Stimulated activated CD8-positive, alpha-beta memory T cell treated with anti-CD3 and anti-CD28 coated beads, Interleukin-7, amount 100 ng/mL, for 24 hours (primary cell): ENCODE results near the gene S100PBP.

Source experiments
- DNase-seq: peaks from one replicate; pipeline ENCODE4 v3.0.0-alpha.2; 2020; ENCODE audit warnings: low read depth

The S100PBP gene

DNA sequence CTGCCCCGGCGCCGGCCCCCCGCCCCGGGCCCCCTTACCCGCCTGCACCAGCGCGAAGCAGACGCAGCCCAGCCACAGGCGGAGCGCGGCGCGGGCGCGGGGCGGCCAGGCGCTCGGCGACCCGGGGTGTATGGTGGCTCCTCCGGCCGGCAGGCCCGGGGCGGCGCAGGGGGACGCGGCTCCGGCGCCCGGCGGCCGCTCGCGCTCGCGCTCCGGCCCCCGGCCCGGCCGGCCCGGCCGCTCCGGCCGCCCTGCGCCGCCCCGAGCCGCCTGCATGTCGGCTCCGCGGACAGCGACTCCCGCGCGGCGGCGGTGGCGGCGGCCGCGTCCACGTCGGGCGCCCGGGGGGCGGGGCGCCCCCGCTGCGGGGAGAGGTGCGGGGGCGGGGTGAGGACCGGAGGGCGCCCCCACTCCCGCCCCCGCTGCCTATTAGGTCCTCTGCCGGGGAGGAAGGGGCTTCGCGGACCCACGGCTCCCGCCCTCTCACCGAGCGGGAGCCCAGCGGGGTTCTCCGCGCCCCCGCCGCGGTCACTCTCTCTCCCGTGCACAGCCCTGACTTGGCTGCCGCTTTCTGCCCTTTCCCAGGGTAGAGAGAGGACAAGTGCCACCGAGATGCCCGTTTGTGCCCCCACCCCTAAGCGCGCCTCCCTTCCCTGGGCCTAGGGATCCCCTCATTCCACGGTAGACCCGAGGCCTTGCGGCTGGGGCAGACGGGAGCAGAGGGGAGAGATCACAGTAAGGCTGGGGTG lies 53.3 kb downstream of the S100PBP start, which contains the start of gene FNDC5:
TSS of gene FNDC5 (minus strand) at position 298 of the 749 bp plus-strand sequence.
- DNase-seq: no peak

DNA sequence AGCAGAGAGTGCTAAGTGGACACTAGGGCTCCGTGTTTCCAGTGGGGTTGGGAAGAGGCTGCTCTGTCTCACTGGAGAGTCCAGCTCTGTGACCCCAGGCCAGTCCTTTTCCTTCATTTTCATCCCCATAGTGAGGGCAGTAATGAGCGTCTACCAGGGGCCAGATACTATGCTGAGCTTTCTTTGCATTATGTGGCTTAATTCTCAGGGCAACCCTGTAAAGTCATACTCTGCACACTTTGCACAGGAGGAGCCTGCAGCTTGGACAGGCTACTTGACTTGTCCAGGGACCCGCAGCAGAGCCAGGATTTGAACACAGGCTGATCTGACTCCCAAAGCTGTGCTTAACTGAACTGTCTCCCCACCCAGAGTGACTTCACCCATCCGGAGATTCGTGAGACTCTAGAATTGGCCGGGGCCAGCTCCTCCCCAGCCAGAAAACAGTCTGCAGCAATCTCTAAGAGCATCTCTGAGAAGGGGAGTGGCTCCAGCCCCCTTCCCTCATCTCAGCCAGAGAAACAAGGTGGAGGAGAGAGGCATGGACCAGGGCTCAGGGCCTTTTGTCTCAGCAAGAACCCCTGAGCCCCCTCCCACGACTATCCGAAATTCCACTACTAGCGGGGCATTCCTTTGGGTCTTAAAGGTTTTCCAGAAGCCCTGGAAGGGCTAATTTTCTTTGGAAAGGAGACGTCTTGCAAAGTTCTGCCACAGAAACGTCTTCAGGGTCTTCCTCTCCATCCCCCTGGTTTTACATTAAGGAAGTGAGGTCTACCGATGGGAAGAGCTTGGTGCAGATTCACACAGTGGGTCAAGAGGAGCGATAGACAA lies 54.1 kb downstream of the S100PBP start:
- DNase-seq: no peak

DNA sequence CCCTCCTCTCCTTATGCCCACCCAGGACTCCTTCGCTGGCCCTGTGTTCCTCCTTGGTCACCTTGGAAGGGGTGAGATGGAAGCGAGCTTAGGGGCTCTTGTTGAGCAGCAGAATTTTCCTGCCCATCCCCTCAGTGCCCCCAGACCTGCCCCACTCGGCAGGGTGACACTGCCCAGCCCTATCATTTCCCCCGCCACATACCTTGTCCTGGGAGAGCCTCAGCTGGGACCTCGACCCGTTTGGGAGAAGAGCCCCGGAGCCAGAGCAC lies 54.7 kb downstream of the S100PBP start:
- no peak for DNase-seq

DNA sequence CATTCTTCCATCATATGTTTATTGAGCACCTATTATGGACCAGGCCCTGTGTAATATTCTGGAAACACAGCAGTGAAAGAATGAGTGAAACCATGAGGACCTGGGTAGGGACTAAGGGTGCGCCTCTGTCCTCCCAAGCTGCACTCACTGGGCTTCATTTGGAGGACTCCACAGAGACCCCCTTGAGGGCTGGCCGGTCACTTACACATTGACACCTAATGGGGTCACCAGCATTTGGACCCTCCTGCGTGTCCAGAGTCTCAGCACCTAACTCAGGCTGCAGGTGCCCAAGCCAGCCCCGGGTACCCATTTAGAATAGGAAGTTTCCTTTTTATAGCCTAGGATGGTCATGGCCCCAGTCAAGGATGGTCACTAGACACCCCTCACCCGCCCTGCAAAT lies 56.0 kb downstream of the S100PBP start:
- DNase-seq: no peak

- DNase-seq: no peak
Observed at GRCh38 chr1:32874860-32875752, 57.7 kb downstream of the S100PBP start.

- DNase-seq: no peak
Observed at GRCh38 chr1:32876341-32877210, 59.1 kb downstream of the S100PBP start.

- no peak for DNase-seq
Observed at GRCh38 chr1:32877211-32878110, 60.0 kb downstream of the S100PBP start.

DNA sequence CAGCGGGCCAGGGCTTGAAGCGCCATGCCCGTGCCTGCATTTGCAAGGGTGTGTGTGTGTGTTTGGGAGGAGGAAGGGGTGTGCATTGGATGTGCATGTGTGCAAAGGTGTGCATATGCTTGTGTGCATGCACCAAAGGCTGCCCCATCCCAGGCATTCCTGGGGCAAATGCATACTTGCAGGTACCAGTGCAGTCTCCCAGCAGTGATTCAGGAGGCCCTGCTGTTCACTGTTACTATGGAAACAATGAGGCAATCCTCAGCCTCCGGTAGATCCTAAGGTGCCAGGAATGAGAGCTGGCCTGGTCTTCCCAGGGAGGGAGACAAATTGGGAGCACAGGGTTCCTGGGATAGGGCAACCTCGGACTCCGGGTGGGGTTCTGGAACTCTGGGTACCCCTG lies 60.7 kb downstream of the S100PBP start:
- DNase-seq: no peak

GRCh38 chr1:32878637-32879041 lies 61.2 kb downstream of the S100PBP start:
- no peak for DNase-seq

GRCh38 chr1:32881291-32881690 lies 63.8 kb downstream of the S100PBP start:
- no peak for DNase-seq

DNA sequence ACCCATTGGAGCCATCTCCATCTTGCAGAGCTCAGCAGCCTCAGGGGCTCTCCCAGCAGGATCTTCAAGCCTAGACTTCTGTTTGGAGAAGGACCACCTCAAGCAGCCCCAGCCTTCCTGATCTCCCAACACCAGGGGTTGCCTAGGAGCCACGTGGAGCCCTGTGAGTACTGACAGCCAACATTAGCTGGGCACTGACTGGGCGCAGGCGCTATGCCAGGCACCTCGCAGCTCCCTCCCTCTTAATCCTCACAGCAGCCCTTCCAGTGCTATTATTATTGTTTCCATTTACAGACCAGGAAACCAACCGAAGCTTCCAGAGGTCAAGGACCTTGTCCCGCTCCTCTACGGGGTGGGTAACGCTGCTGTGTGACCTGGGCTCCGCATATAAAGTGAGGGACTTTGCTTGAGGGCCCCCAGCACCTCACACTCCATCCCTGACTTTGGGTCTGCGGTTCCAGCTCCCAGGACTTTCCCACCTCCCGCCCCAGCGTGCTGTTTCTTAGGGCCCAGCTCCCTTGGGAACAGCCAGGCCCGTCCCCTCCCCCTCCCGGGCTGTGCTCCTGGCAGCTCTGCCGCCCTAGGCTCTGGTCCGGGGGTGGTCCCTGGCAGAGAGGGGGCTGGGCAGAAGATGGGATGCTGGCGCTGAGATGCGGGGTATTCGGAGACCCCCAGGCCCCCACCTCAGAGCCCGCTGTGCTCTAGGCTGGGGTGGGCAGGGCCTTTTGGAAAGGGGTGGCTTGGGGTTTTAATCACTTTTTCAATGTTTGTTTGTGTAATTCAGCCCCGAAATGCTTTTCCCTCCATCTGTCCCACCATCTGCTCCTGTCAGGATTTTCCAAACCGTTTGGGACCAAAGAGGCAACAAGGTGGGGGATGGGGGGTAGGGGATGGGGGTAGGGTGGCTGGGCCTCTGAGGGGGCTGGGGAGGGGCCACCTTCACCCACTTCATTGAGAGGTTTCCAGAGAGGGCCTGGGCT lies 64.7 kb downstream of the S100PBP start:
- DNase-seq: no peak

DNA sequence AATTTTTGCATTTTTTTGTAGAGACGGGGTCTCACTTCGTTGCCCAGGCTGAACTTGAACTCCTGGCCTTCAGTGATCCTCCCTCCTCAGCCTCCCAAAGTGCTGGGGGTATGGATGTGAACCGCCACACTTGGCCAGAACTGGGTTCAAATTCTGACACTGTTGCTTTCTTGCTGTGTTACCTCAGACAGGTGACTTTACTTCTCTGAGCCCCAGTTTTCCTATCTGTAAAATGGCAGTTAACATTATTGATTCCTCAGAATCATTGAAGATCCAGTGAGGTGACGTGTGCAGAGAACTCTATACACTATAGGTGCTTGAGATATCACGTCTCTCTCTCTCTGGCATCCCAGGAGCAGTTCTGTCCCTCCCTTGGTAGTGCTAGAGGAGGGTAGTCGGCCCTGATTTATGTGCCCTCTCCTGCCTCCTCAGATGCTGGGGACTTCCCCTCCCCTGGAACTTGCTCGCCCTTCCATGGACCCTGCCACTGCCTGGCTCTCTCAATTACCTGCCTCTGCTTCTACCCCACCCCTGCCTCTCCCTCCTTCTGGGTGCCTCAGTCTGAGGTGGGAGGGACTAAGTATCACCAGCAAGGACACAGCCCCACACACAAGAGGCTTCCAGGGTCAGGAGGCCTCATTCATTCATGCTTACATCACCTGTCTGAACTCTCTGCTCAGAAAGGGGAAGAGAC lies 66.0 kb downstream of the S100PBP start:
- DNase-seq: no peak

GRCh38 chr1:32884032-32884372 lies 66.5 kb downstream of the S100PBP start:
- DNase-seq: no peak

GRCh38 chr1:32884726-32885125 lies 67.3 kb downstream of the S100PBP start:
- DNase-seq: no peak

- no peak for DNase-seq
Observed at GRCh38 chr1:32885676-32886003, 68.2 kb downstream of the S100PBP start.

- no peak for DNase-seq
Observed at GRCh38 chr1:32886004-32886827, 68.8 kb downstream of the S100PBP start, which contains the start of gene HPCA. Gene HPCA, plus strand, starts transcription at chr1:32886491. Its CDS starts 2,408 bp downstream, at chr1:32888899.

DNA sequence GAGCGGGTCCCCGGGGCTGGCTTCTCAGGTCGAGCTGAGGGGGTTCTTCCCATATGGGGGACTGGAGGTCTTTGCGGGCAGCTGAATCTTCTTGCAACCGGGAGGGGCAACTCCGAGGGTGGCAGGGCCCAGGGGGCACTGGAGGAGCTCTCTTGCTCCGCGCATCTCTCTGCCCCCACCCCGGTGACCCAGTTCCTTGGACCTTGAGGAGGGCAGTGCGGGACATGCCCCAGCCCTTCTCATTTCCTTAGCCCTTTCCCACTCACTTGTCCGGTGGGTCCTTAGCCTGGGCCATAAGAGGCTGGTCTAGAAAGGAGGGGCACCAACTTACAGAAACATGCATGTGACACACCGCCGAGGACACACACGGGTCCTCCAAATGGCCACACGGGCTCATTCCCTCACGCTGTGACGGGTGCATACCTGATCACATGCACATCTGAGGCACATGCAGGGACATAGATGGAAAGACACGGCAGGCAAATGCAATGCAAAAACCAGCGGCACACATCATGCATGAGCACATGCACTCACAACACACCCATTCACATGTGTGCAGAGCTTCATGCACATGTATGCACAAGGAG lies 69.5 kb downstream of the S100PBP start:
- DNase-seq: no peak

- DNase-seq: no peak
Observed at GRCh38 chr1:32887623-32888022, 70.2 kb downstream of the S100PBP start.
